GM12873 (cell line): ENCODE data around the gene PRRC2B.

Experiments used
- TF ChIP-seq, protein P1 (sequence below): IDR thresholded peaks from 2 replicates; pipeline ENCODE4 v1.5.1; 2012; ENCODE audit warnings: low read depth, mild to moderate bottlenecking, moderate library complexity, low read length, control low read depth; ENCODE audit not compliant: insufficient read depth; ENCODE audit errors: missing control alignments

Gene PRRC2B

GRCh38 chr9:131487621-131488031, 93.7 kb downstream of the PRRC2B start:
- TF ChIP-seq, protein P1, sequence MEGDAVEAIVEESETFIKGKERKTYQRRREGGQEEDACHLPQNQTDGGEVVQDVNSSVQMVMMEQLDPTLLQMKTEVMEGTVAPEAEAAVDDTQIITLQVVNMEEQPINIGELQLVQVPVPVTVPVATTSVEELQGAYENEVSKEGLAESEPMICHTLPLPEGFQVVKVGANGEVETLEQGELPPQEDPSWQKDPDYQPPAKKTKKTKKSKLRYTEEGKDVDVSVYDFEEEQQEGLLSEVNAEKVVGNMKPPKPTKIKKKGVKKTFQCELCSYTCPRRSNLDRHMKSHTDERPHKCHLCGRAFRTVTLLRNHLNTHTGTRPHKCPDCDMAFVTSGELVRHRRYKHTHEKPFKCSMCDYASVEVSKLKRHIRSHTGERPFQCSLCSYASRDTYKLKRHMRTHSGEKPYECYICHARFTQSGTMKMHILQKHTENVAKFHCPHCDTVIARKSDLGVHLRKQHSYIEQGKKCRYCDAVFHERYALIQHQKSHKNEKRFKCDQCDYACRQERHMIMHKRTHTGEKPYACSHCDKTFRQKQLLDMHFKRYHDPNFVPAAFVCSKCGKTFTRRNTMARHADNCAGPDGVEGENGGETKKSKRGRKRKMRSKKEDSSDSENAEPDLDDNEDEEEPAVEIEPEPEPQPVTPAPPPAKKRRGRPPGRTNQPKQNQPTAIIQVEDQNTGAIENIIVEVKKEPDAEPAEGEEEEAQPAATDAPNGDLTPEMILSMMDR = no peak

DNA sequence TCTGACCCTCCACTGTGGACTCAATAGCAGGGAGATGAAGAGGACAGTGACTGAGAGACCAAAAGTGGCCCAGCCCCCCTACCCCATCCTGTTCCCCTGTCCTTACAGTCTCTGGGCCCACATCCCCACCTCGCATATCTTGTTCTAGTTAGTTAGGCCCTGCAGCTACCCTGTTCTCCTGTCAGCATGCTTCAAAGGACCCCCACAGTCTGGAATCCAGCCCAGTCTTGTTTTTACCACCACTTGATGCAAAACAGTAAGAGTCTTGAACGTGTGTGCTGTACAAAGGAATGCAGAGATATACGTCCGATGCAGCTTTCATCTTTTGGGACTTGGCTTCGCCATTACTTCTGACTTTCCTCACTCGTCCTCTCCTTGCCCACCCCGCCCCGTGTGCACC, 96.6 kb downstream of the PRRC2B start:
- TF ChIP-seq, protein P1 = no peak

GRCh38 chr9:131491001-131491710, 97.3 kb downstream of the PRRC2B start:
- TF ChIP-seq, protein P1 = no peak

DNA sequence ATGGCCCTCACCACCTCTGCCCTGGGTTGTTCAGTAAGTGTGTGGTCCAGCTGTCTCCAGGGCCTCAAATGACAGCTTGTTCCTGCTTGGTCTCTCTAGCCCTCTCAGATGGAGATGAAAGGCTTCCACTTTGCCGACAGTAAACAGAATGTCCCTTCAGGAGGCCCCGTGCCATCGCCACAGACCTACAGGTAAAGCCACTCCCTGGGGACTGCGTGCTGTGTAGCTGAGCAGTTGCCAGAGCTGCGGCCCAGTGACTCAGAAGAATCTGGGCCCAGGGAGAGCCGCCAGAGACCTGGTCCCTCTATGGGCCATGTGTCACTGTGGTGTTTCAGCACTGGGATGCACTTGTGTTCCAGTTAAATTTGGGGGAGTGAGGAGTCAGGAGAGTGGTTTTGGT, 98.2 kb downstream of the PRRC2B start:
- TF ChIP-seq, protein P1 = no peak

- TF ChIP-seq, protein P1 = no peak
Observed at GRCh38 chr9:131494296-131494870, 100.5 kb downstream of the PRRC2B start.

DNA sequence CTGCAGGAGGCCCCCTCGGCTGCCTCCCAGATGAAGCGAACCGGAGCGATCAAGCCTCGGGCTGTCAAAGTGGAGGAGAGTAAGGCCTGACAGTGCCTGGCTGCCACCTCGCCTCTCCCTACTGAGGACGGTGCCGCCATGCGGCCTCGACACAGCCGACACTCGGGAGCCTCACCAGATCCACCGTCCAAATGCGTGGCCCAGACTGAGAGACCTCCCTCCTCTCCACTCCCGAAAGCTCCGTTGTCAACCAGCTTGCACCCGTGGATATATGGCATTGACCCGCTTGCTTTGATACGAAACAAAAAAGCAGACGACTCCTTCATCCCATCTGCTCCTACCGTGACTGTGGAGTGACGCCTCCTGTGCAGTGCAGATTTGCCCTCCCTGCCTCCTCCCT, 101.9 kb downstream of the PRRC2B start:
- TF ChIP-seq, protein P1 = no peak

DNA sequence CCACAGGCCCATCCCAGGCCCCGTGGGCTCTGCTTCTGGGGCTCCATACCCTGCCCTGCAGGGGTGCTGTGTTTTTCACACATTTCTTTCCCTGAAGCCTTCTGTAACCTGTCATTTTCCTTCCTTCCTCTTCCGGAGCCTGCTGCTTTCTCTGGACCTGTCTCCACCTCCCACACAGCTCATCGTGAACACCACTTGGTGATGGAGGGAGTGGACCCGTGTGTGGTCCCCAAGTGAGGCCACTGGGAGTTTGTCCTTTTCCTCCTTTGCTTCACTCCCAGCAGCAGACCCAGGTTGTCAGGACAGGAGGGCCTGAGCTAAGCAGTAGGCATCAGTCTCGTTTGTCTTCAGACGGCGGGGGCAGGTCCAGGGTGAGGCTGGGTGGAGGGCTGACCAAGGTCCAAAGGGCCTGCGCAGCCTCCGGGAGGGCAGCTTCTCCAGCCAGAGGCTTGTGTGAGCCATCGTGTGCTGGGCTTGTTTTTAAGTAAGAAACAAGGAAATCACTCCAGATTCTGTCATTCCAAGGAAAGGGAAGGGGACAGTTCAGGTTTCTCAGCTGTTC, 103.0 kb downstream of the PRRC2B start:
- TF ChIP-seq, protein P1 = no peak
